Activated CD4-positive, alpha-beta T cell treated with anti-CD3 and anti-CD28 coated beads for 24 hours (primary cell): ENCODE measurements around the gene KRT85.

ENCODE experiments used
- DNase-seq, 2 donors: peaks; one replicate each; pipeline ENCODE4 v3.0.0-alpha.2; 2020; ENCODE audit warnings: low read depth in 2 of 2

Gene KRT85

DNA sequence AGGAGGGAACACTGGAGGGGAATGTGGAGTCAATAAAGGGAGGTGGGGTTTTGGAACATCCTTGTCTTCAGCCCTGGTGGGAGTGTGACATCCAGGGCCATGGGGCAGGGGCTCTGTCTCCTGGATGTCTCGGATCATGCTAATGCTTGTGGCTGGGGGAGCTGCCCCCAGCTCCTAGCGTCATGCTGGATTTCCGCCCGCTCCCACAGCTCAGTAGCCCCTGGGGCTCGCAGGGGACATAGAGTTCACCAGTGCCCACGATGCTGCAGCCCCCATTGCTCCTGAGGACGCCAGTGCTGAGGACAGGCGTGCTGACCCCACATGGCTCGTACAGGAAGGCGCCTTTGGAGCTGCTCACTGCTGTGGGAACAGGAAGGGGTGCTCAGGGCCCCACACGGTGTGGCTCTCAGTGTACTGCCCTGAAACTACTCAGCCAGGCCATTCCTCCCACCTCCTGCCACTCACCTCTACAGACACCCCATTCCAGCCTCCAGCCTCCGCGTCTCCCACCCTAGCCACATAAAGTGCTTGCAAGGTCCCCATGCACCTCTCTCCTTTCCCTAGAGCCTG is 27.6 kb upstream of the KRT85 start:
- DNase-seq: no peak

DNA sequence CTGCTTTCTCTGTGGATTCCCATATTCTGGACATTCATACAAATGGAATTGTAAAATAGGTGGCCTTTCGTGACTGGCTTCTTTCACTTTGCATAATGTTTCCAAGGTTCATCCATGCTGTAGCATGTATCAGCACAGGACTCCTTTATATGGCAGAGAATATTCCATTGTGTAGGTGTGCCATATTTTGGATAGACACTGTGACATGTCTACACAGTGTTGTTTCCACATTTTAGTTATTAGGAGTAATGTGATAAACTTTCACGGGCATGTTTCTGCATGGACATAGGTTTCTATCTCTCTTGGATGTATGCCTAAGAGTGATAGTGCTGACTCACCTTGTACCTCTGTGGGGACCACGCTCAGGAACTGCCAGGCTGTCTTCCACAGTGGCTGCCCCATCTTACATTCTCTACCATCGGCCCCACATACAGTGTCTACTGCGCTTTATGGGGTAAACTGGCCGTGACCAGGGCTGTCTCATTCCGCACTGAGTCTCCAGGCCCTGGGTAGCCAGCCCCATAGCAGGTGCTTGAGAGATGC is 25.3 kb upstream of the KRT85 start:
- DNase-seq: no peak

DNA sequence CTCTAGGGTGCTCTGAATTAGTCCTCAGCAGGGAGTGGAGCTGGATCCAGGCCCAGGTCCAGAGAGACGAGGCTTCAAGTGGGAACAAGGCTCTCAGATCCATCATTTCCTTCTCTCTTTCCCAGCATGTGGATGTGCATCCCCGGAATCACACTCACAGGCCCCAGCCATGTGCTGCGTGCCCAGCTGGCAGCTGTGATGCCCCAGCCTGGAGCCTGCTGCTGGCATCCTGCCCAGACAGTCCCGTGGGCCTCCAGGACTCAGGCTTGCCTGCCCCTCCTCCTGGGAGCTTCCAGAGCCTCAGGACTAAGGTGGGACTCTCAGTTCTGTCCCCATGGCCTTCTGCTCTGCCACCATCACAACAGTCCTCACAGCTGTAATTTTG is 24.3 kb upstream of the KRT85 start:
- DNase-seq: no peak

DNA sequence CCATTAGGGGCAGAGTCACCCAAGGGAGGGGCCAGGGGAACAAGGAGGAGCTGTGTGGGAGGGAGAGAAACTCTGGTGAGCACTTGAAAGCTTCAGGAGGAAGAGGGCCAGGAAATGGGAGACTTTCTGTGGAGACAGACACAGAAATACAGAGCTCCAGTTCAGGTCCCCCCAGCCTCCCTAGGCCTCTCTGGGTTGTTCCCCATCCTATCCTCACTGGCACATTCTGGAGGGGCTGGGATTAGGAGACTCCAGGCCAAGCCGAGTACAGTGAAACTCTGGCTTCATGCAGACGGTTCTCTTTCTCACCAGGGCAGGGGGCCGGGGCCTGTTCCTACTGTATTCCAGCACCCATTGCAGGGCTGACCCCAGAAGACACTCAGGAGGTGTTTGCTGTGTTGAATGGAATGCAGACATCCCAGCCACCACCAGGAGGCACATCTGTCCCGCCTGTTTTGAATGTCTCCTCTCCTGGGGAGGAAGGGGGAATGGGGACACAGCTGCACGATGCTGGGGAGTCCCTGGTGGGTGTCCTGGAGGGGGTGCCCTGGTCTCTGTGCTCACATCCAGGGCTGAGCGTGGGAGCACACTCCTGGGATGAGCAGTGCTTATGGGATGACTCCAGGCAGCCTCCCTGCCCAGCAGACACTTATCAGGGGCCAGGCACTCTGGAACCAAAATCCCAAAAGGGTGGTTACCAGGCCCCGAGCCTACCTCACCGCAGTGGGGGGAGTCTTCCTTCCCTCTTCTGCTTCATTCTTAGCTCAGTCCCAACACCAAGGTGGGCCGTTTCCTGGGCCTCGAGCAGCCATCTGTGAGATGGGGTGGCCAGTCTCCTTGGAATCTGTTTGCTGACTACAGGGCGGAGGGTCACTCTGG is 23.7 kb upstream of the KRT85 start:
- no peak for DNase-seq

DNA sequence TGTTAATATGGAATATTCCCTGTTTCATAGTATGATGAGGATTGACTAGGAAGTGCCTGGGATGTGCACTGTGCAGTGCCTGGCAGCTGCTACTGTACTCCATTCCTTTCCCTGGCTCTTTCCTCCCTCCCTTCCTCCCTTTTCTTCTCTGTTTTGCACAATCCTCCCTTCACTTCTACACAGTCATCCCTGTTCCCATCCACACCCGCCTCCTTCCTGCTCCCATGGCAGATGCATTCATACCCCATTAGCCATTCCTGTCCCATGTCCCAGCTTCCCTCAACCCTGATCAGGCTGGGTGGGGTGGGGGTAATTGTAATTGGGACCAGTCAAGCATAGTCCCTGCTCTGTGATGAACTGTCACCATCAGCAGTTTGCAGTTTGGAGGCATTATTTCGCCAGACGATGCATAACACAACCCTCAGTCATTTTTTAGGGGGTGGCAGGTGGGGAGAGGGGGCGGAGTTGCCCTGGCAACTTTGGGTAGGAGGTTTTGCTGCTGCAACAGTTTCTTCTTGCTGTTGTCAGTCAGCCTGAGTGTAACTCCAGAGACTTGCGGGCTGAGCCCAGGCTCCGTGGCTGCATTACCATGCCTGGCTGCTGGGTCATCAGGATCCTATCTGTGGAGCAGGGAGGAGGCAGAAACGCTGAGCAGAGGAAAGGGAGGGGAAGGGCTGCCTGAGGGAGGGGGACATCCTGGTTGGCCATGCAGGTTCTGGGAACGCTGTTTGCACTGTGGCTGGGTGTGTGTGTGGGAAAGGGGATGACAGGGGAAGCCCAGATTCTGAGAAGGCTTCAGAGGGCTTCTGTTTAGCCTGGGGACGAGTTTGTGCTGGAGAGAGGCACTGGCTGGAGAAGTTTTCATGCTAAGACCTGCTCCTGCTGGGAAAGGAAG is 22.3 kb upstream of the KRT85 start:
- DNase-seq: no peak

DNA sequence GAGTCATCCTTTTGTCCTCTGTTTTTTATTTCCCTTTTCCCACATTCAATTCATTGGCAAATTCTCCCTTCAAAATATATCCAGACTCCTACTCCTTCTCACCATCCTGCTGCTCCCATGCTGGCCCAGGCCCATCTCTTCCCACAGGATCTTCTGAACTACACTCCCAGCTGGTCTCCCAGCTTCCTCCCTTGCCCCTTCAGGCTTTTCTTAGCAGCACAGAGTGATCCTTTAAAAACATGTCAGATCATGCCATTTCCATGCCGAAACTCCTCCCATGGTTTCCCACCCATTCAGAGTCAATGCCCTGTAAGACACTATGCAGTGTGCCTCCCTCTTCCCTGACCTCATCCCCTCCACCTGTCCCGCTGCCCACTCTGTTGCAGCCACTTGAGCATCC is 20.6 kb upstream of the KRT85 start:
- no peak for DNase-seq

DNA sequence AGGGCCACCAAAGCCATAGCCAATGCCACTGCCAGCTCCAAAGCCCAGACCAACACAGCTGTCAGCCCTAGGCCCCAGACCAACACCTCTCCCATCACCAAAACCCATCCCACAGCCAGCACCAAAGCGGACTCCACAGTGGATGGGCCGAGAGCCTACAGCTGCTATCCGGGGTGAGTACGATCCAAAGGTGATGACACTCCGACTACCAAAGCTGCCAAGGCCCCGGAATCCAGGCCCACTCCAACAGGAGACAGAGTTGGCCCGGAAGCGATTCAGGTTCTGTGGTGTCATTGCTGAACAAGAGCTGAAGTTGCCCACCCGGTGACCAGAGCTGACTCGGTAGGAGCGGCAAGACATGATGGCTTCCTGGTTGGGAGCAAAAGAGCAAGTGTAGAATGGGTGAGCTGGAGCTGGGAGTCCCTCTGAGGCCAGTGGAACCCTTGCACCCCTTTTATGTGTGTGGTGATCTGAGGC is 18.0 kb upstream of the KRT85 start, which contains the start of gene KRT84:
Gene KRT84 (minus strand): TSS at position 427 of the 477 bp plus-strand sequence. CDS start 67 bp downstream, at position 360.
- DNase-seq: no peak

DNA sequence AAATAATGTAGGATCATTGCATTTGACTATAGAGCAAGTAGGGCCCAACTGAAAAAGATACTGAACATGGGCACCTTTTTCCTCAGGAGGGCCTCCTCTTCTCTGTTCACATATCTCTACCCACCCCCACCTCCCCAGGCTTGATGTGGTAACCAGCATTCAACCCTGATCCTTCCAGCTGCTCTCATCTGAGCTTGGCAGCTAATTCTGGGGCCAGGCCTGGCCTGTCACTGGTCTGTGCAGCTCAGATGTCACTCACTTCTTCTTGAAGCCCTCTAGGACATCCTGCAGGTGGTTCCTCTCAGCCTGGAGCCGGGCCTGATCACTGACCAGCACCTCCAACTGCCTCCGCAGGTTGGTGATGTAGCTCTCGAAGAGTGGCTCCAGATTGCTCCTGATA is 16.1 kb upstream of the KRT85 start:
- DNase-seq: no peak

DNA sequence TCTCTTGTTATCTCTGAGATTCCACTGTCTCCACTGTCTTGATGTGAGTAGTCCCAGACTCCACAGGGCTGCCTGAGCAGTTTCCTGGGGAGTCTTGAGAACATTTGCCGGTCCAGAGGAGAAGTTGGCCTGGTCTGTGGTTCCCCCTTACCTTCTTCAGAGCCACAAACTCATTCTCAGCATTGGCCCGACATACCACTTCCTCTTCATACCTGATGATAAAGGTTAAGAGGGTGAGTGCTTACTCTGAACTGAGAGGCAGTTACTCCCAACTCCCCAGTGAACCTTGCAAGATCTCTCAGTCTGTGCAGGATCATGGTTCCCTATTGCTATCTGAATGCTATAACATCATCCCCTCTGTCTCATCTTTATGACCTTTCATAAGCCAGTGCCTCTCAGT is 15.6 kb upstream of the KRT85 start:
- no peak for DNase-seq

DNA sequence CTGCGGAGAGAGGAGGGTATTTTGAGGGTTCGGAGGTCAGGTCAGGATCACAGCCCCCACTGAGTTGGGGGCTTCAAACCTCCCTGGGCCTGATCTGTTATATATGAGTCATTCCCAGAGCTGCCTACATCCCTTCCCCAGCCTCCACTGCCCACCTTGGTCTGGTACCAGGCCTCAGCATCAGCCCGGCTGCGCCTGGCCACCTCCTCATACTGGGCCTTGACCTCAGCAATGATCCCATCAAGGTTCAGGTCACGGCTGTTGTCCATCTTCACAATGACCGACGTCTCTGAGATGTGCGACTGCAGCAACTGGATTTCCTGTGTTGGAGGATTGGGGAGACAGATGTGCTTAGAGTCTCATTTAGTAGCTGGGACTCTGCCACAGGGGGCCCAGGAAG is 13.9 kb upstream of the KRT85 start:
- DNase-seq: no peak

DNA sequence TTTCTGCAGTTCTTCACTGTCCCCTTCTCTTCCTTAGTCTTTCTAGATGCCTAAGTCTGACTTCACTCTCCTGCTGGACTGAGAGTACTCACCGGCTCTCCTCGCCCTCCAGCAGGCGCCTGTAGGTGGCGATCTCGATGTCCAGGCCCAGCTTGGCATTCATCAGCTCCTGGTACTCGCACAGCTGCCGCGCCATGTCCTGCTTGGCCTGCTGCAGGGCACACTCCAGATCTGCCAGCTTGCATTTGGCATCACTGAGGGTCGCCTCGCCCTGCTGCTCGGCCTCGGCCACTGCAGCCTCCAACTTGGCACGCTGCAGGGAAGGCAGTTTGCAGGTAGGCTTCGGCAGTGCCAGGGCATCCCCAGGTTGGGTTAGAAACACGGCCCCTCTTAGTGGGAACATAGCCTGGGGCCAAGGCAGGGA is 13.0 kb upstream of the KRT85 start:
- peak in 1 of 2 donors; percentile 10 for DNase-seq

DNA sequence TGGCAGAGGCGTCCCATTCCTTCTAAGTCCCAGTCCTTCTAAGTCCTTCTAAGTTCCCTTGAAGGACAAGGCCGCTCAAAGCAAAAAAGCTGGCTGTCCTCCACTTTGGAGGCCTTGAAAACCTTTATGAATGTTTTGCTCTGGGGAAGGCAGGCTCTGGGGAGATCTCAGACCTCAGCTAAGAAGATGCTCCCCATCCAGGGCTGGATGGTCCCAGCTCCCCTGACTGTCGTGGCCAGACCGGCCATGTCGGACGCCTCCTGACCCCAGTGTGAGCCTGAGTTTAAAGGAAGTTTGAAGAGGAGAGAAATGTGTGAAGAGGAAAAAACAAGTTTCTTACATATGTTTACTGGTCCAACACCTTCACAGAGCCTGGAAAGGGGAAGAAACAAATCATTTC is 12.3 kb upstream of the KRT85 start:
- DNase-seq: no peak

DNA sequence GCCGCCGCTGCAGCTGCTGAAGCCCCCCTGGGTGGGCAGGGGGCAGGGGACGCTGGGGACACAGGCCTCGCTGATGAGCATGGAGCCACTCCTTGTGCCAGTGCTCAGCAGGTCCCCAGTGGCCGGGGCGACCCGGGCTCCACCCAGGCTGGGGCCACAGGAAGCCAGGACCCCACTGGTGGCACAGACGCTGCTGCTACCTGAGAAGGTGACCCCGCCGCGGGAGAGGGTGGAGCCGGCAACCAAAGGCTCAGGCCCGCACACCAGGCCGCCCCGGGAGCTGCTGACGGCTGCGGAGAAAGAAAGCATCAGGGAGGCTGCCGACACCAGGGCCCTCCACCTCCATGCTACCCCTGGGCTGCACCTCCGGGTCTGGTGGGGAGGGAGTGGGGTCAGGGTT is 10.8 kb upstream of the KRT85 start:
- DNase-seq: no peak

DNA sequence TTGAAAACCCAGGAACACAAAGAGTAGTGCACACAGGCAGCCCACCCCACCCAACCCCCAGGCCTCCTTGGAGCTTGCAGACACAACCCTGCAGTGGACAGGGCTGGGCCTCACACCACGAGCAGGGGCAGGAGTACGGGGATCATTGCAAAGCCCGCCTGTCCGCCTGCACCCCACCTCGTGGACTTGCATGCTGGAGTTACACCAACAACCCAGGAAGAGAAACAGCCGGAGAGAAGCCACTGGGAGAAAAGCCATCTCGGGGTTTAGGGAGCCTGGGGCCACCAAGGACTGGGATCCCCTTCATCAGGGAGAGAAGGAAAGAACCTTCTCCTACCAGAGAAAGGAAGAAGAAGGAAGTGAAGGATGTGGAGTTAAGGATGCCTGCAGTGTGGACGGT is 10.0 kb upstream of the KRT85 start:
- DNase-seq: no peak

DNA sequence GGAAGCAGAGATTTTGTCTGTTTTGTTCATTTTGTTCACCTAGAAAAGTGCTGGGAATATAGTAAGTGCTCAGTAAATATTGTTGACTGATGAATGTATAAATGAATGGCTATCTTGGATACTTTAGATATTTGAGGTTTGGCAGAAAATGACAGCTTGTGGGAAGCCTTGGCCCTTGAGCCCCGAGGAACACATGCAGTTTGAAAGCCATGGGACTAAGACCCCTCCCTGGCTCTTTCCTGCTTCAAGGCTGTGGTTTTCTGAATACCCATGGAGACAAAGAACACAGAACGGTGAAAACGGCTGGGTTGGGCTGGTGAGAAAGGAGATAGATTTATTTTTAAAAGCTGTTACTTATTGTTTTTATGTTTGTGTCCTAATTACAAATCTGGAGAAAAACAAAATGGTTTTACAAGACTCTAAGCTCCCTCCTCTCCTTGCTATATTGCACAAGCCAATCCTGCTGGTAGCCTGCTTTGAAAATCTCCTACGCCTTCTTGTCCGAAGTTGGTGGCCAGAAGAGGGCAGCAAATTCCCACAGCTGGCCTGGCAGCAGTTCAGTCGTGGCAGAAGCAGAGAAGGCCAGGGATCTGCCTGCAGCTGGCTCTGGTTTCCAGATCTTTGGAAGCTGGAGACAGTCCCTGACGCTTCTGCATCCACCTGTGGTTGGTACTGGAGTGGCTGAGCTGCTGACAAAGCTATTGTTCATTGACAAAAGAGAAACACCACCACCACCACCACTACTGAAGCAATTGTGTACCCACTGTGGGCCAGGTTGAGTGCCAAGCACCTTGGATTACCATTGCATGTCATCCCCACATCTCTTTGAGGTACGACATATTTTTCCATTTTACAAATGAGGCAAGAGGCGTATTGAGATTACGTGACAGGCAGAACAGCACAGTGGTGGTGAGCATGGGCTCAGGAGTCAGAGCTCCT is 5.2 kb upstream of the KRT85 start:
- DNase-seq: peak; percentile 18 to 45

DNA sequence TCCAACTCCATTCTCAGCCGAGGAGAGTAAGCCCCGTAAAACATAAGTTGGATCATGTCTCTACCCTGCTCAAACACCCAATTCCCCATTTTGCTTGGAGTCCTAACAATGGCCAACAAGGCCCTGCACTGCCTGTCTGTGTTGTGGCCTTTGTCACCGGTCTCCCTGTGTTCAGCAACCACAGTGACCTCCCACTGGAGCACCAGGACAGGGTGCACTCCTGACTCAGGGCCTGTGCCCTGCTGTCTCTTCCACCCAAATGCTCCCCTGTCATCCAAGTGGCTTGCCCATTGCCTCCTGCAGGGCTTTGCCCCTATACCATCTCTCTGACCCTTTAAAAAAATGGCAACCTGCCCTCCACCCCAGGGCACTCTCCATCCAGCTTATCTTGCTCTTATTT is 4.4 kb upstream of the KRT85 start:
- no peak for DNase-seq

DNA sequence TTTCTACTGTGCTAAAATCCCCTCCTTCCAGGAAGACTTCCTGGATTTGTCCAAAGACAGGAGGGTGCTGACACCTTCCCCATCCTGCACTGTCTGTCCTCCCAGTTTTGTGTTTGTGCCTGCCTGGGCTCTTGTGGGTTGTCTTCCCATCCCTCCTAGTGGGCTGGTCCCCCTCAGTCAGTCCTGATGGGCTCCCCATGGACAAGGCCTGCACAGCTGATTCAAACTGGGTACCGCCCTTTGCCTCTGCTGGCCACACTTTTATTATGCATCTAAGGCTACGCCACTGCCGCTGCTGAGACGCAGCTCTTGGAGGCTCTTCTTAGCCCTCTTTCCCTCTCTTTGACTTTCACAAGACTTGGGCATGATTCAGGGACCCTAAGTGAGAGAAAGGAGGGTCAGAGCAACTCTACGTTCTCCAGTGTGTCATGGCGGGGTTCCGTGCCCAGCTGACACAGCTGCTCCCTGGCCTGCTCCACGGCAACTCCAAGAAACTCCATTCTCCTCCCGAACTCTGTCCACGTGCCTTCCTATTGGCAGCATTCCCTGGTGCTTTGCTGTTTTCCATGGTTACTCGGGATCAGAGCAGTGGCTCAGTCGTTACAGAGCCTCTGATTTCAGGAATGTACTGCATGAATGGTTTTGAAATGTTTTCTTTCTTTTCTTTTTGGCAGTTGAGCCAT is 3.8 kb upstream of the KRT85 start:
- DNase-seq: no peak

DNA sequence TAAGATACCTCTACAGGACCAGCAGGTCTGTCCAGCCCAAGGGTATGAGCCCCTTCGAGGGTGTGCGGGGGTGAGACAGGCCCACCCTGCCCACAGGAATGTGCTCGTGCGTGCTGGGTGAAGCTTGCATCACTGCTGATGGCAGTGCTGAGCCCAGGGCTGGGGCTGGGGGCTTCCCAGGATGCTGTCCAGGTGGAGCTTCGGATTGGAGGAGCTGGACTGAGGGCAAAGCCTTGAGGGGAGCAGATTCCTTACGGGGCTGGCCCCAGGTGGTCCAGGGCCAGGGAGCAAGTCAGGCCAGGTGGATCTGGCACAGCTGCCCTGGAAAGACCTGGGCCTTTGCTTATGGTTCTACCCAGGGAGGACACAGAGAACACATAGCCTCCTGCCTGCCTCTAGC is 2.5 kb upstream of the KRT85 start:
- no peak for DNase-seq

DNA sequence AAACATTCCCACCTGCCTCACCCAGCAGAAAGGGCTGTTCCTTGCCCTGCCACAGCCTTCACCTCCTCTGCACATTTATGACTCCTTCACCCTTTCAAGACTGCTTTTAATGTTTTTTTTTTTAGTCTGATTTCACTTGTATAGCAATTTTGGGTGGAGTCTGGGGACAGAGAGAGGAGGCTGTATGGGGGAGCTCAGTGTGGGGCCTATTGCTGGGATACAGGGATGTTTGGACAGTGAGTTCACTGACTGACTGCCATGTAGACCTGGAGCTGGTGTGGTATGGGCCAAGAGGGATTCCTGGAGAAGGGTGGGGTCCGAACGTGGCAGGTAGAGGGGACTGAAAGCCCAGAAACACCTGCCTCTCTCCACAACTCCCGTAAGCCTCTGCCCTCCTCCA is 1.9 kb upstream of the KRT85 start:
- no peak for DNase-seq

DNA sequence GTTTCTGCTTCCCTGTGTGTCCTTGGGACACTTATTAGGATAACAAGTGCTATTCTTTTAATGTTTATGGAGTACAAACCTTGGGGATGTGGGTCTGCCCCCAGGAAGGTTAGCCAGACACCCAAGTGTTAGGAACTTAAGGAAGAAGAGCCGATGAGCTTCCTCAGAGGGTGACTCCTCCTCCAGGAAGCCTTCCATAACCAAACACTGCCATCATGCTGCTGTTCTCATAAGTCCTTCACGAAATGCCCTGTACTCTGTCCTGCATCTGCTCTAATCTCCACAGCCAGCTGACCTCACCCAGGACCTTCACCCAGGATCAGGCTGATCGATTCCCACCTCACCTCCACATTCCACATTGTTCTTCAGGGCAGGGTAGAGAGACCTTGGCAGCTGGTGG is 1.2 kb upstream of the KRT85 start:
- no peak for DNase-seq
